Activated naive CD8-positive, alpha-beta T cell (primary cell): ENCODE data around the gene SIMC1.
"Not testable (repeated sequence)": the region's sequence is repeated elsewhere in the genome, so short reads cannot be mapped to it uniquely, and the experiment has no call there.

Experiments
- H3K27ac Mint-ChIP-seq: one replicate; pipeline ENCODE4 v1.8.0; 2021; ENCODE audit warnings: mixed read lengths
- H3K27me3 Mint-ChIP-seq: one replicate; pipeline ENCODE4 v1.8.0; 2021; ENCODE audit warnings: mixed read lengths
- H3K36me3 Mint-ChIP-seq: one replicate; pipeline ENCODE4 v1.8.0; 2021; ENCODE audit warnings: mixed read lengths
- H3K4me1 Mint-ChIP-seq: one replicate; pipeline ENCODE4 v1.8.0; 2021; ENCODE audit warnings: low read depth, mixed read lengths
- H3K4me3 Mint-ChIP-seq: one replicate; pipeline ENCODE4 v1.8.0; 2021; ENCODE audit warnings: mild to moderate bottlenecking, mixed read lengths
- H3K9me3 Mint-ChIP-seq: one replicate; pipeline ENCODE4 v1.8.0; 2021; ENCODE audit warnings: low read depth, mixed read lengths

Gene SIMC1

GRCh38 chr5:176237971-176238644 is at the start of gene SIMC1:
SIMC1 (plus strand) TSS chr5:176238424; CDS start chr5:176238509, 85 bp downstream.
- H3K27ac Mint-ChIP-seq, H3K4me1 Mint-ChIP-seq, H3K27me3 Mint-ChIP-seq, H3K36me3 Mint-ChIP-seq, H3K9me3 Mint-ChIP-seq: not testable (repeated sequence)
- H3K4me3 Mint-ChIP-seq: peak within 1 kb of the TSS; percentile 72

- Mint-ChIP-seq H3K4me1 (no peaks in the 10 kb centered on the region), H3K9me3 (no peaks in the 10 kb centered on the region), H3K27me3 (no peaks in the 10 kb centered on the region), H3K36me3 (no peaks in the 10 kb centered on the region), H3K4me3 (no peak overlapping the region), H3K27ac (no peak overlapping the region)
Observed at GRCh38 chr5:176188506-176189193, 49.6 kb upstream of the SIMC1 start.

DNA sequence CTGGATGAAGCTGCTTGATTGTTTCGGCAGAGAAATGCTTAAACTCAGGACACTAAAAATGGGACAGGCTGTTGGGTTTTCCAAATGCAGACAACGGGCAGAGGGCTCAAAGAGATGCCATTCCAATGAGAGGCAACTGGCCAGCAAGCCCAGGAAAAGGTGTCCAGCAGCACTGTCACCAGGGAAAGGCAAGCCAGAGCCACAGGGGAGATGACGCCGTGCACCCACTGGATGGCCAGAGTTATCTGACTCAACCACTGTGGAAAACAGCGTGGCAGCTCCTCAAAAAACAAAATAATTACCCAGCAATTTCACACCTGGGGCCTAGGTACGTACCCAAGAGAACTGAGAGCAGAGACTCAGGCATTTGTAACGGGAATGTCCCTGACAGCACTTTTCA is 48.4 kb upstream of the SIMC1 start:
- Mint-ChIP-seq H3K4me1 (no peaks in the 10 kb centered on the region), H3K9me3 (no peaks in the 10 kb centered on the region), H3K36me3 (no peaks in the 10 kb centered on the region), H3K27me3 (no peaks in the 10 kb centered on the region), H3K27ac (no peak overlapping the region), H3K4me3 (no peak overlapping the region)

- Mint-ChIP-seq H3K27me3 (peaks cover 2% of the 10 kb centered on the region), H3K4me3 (no peak overlapping the region), H3K36me3 (no peaks in the 10 kb centered on the region), H3K9me3 (no peaks in the 10 kb centered on the region), H3K27ac (no peak overlapping the region), H3K4me1 (peaks cover 5% of the 10 kb centered on the region)
Observed at GRCh38 chr5:176190886-176191755, 47.1 kb upstream of the SIMC1 start.

GRCh38 chr5:176192094-176192721 is 46.0 kb upstream of the SIMC1 start:
- Mint-ChIP-seq H3K27ac (no peak overlapping the region), H3K27me3 (peaks cover 2% of the 10 kb centered on the region), H3K4me1 (peaks cover 5% of the 10 kb centered on the region)

GRCh38 chr5:176192722-176193117 is 45.5 kb upstream of the SIMC1 start:
- H3K4me3 Mint-ChIP-seq, H3K9me3 Mint-ChIP-seq, H3K4me1 Mint-ChIP-seq, H3K27ac Mint-ChIP-seq, H3K36me3 Mint-ChIP-seq, H3K27me3 Mint-ChIP-seq: not testable (repeated sequence)

More at GRCh38 chr5:176192094-176192721, 46.0 kb upstream of the SIMC1 start:
- Mint-ChIP-seq H3K36me3 (no peaks in the 10 kb centered on the region), H3K4me3 (no peak overlapping the region), H3K9me3 (no peaks in the 10 kb centered on the region)

GRCh38 chr5:176193636-176194035 is 44.6 kb upstream of the SIMC1 start:
- peak overlapping the region; percentile 46 for H3K4me3 Mint-ChIP-seq
- H3K4me1 Mint-ChIP-seq, H3K36me3 Mint-ChIP-seq, H3K27me3 Mint-ChIP-seq, H3K9me3 Mint-ChIP-seq, H3K27ac Mint-ChIP-seq: not testable (repeated sequence)

DNA sequence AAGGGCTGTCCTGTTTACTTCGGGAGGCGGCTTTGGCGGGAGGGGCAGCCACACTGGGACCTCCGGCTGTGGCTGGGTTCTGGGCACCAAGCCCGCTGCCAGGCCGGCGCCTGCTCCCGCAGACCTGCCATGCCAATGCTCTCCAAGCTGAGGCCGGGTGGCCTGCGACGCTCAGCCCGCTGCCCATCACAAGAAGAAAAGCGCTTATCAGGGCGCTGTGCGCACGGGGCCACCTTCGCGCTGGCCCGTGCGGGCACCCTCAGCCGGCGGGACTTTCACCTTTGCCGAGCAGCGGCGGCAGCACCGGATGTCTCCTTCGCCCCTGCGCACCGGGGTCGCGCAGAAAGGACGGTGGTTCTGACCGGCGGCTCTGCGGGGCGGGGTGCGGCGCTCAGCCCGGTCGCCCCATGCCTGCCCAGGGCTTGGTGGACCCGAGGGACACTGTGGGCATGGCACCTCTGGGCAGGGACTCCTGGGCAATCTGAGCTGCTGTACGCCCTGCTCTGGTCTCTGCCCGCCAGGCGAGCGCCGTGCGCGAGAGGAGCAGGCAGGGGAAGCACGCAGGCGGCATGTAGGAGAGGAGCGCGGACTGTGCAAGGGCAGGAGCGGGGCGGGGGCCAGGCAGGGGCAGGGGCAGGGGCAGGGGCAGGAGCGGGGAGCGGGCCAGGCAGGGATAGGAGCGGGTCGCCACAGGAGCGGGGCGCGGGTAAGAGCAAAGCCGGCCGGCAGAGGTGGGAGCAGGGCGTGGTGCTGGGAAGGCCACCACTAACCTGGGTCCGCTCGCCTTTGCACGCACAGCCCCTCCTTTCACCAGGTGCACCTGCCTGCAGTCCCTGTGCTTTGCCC is 43.8 kb upstream of the SIMC1 start:
- not testable (repeated sequence) for H3K9me3 Mint-ChIP-seq, H3K27ac Mint-ChIP-seq, H3K4me1 Mint-ChIP-seq, H3K27me3 Mint-ChIP-seq, H3K36me3 Mint-ChIP-seq, H3K4me3 Mint-ChIP-seq

- H3K4me3 Mint-ChIP-seq, H3K36me3 Mint-ChIP-seq, H3K9me3 Mint-ChIP-seq, H3K4me1 Mint-ChIP-seq, H3K27ac Mint-ChIP-seq, H3K27me3 Mint-ChIP-seq: not testable (repeated sequence)
Observed at GRCh38 chr5:176195084-176195413, 43.2 kb upstream of the SIMC1 start.

- not testable (repeated sequence) for H3K27me3 Mint-ChIP-seq, H3K27ac Mint-ChIP-seq, H3K36me3 Mint-ChIP-seq, H3K4me1 Mint-ChIP-seq, H3K9me3 Mint-ChIP-seq, H3K4me3 Mint-ChIP-seq
Observed at GRCh38 chr5:176195487-176196207, 42.6 kb upstream of the SIMC1 start.

- not testable (repeated sequence) for H3K4me3 Mint-ChIP-seq, H3K27ac Mint-ChIP-seq, H3K36me3 Mint-ChIP-seq, H3K27me3 Mint-ChIP-seq, H3K9me3 Mint-ChIP-seq, H3K4me1 Mint-ChIP-seq
Observed at GRCh38 chr5:176196781-176197180, 41.4 kb upstream of the SIMC1 start.

GRCh38 chr5:176197234-176197858 is 40.9 kb upstream of the SIMC1 start:
- H3K4me3 Mint-ChIP-seq, H3K27ac Mint-ChIP-seq, H3K27me3 Mint-ChIP-seq, H3K4me1 Mint-ChIP-seq, H3K36me3 Mint-ChIP-seq, H3K9me3 Mint-ChIP-seq: not testable (repeated sequence)

DNA sequence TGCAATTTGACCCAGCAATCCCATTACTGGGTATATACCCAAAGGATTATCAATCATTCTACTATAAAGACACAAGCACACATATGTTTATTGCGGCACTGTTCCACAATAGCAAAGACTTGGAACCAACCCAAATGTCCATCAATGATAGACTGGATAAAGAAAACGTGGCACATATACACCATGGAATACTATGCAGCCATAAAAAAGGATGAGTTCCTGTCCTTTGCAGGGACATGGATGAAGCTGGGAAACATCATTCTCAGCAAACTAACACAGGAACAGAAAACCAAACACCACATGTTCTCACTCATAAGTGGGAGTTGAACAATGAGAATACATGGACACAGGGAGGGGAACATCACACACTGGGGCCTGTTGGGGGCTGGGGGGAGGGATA is 39.9 kb upstream of the SIMC1 start:
- H3K36me3 Mint-ChIP-seq, H3K27me3 Mint-ChIP-seq, H3K9me3 Mint-ChIP-seq, H3K27ac Mint-ChIP-seq, H3K4me1 Mint-ChIP-seq: not testable (repeated sequence)
- H3K4me3 Mint-ChIP-seq: peak overlapping the region; percentile 58
